ENCODE results near the gene SLC6A7.

The SLC6A7 gene

DNA sequence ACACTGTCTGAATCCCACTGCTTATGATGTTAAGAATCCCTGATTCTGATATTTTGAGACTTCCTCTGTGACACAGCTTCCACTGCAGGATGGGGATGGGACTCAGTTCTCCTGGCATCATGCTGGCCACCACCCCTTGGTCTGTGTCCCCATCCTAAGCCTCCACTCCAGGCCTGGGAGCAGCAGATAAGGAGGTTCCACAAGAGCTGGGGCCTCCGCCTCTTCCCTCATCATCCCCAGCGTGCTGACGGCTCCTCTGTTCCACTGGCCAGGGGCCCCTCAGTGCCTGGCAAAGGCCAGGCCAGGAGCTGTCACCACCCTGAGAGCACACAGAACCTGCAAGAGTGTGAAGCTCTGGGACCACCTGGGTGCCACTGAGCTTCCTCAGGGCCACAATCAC, 59.1 kb downstream of the SLC6A7 start:
- H3K9me3 ChIP-seq (ENCODE audit: control insufficient read depth, insufficient read depth, low read depth, low read length): no peaks in the 10 kb centered on the region
- no peak overlapping the region for H3K27ac ChIP-seq (ENCODE audit: extremely low read depth, low read depth, low read length)
- no peaks in the 10 kb centered on the region for H3K4me1 ChIP-seq (ENCODE audit: control insufficient read depth, insufficient read depth, low read length)
- POLR2A ChIA-PET: no interaction called here
- TF ChIP-seq WT1 (tag by site-specific recombination; IDR thresholded peaks at IDR 0.05) (no peak), HOXC10 (CRISPR knock-in tag; IDR thresholded peaks at IDR 0.05) (no peak), ZNF654 (tag by site-specific recombination; IDR thresholded peaks at IDR 0.05; ENCODE audit: low read depth) (no peak), ZBTB8A (tag by site-specific recombination; IDR thresholded peaks at IDR 0.05) (no peak), BCL11A (tag by site-specific recombination; IDR thresholded peaks at IDR 0.05; ENCODE audit: low read depth) (no peak), ZNF2 (tag by site-specific recombination; IDR thresholded peaks at IDR 0.05) (no peak), ZNF596 (tag by site-specific recombination; IDR thresholded peaks at IDR 0.05) (no peak), FEZF1 (tag by site-specific recombination; IDR thresholded peaks at IDR 0.05) (no peak), ZNF426 (tag by site-specific recombination; IDR thresholded peaks at IDR 0.05) (no peak), ZNF701 (tag by site-specific recombination; IDR thresholded peaks at IDR 0.05) (no peak)
- TF ChIP-seq, protein P1, sequence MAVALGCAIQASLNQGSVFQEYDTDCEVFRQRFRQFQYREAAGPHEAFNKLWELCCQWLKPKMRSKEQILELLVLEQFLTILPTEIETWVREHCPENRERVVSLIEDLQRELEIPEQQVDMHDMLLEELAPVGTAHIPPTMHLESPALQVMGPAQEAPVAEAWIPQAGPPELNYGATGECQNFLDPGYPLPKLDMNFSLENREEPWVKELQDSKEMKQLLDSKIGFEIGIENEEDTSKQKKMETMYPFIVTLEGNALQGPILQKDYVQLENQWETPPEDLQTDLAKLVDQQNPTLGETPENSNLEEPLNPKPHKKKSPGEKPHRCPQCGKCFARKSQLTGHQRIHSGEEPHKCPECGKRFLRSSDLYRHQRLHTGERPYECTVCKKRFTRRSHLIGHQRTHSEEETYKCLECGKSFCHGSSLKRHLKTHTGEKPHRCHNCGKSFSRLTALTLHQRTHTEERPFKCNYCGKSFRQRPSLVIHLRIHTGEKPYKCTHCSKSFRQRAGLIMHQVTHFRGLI (tag by site-specific recombination; IDR thresholded peaks at IDR 0.05): no peak
- TF ChIP-seq, protein P2, sequence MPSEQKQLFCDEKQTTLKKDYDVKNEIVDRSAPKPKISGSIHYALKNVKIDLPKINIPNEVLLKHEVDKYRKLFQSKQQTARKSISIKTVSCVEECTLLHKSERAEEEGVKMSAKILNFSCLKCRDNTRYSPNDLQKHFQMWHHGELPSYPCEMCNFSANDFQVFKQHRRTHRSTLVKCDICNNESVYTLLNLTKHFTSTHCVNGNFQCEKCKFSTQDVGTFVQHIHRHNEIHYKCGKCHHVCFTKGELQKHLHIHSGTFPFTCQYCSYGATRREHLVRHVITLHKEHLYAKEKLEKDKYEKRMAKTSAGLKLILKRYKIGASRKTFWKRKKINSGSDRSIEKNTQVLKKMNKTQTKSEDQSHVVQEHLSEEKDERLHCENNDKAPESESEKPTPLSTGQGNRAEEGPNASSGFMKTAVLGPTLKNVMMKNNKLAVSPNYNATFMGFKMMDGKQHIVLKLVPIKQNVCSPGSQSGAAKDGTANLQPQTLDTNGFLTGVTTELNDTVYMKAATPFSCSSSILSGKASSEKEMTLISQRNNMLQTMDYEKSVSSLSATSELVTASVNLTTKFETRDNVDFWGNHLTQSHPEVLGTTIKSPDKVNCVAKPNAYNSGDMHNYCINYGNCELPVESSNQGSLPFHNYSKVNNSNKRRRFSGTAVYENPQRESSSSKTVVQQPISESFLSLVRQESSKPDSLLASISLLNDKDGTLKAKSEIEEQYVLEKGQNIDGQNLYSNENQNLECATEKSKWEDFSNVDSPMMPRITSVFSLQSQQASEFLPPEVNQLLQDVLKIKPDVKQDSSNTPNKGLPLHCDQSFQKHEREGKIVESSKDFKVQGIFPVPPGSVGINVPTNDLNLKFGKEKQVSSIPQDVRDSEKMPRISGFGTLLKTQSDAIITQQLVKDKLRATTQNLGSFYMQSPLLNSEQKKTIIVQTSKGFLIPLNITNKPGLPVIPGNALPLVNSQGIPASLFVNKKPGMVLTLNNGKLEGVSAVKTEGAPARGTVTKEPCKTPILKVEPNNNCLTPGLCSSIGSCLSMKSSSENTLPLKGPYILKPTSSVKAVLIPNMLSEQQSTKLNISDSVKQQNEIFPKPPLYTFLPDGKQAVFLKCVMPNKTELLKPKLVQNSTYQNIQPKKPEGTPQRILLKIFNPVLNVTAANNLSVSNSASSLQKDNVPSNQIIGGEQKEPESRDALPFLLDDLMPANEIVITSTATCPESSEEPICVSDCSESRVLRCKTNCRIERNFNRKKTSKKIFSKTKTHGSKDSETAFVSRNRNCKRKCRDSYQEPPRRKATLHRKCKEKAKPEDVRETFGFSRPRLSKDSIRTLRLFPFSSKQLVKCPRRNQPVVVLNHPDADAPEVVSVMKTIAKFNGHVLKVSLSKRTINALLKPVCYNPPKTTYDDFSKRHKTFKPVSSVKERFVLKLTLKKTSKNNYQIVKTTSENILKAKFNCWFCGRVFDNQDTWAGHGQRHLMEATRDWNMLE (tag by site-specific recombination; conservative IDR thresholded peaks at IDR 0.05; ENCODE audit: low read depth): no peak
- TF ChIP-seq, protein P3, sequence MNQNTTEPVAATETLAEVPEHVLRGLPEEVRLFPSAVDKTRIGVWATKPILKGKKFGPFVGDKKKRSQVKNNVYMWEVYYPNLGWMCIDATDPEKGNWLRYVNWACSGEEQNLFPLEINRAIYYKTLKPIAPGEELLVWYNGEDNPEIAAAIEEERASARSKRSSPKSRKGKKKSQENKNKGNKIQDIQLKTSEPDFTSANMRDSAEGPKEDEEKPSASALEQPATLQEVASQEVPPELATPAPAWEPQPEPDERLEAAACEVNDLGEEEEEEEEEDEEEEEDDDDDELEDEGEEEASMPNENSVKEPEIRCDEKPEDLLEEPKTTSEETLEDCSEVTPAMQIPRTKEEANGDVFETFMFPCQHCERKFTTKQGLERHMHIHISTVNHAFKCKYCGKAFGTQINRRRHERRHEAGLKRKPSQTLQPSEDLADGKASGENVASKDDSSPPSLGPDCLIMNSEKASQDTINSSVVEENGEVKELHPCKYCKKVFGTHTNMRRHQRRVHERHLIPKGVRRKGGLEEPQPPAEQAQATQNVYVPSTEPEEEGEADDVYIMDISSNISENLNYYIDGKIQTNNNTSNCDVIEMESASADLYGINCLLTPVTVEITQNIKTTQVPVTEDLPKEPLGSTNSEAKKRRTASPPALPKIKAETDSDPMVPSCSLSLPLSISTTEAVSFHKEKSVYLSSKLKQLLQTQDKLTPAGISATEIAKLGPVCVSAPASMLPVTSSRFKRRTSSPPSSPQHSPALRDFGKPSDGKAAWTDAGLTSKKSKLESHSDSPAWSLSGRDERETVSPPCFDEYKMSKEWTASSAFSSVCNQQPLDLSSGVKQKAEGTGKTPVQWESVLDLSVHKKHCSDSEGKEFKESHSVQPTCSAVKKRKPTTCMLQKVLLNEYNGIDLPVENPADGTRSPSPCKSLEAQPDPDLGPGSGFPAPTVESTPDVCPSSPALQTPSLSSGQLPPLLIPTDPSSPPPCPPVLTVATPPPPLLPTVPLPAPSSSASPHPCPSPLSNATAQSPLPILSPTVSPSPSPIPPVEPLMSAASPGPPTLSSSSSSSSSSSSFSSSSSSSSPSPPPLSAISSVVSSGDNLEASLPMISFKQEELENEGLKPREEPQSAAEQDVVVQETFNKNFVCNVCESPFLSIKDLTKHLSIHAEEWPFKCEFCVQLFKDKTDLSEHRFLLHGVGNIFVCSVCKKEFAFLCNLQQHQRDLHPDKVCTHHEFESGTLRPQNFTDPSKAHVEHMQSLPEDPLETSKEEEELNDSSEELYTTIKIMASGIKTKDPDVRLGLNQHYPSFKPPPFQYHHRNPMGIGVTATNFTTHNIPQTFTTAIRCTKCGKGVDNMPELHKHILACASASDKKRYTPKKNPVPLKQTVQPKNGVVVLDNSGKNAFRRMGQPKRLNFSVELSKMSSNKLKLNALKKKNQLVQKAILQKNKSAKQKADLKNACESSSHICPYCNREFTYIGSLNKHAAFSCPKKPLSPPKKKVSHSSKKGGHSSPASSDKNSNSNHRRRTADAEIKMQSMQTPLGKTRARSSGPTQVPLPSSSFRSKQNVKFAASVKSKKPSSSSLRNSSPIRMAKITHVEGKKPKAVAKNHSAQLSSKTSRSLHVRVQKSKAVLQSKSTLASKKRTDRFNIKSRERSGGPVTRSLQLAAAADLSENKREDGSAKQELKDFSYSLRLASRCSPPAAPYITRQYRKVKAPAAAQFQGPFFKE (tag by site-specific recombination; IDR thresholded peaks at IDR 0.05; ENCODE audit: borderline replicate concordance): no peak
- TF ChIP-seq, protein P4, sequence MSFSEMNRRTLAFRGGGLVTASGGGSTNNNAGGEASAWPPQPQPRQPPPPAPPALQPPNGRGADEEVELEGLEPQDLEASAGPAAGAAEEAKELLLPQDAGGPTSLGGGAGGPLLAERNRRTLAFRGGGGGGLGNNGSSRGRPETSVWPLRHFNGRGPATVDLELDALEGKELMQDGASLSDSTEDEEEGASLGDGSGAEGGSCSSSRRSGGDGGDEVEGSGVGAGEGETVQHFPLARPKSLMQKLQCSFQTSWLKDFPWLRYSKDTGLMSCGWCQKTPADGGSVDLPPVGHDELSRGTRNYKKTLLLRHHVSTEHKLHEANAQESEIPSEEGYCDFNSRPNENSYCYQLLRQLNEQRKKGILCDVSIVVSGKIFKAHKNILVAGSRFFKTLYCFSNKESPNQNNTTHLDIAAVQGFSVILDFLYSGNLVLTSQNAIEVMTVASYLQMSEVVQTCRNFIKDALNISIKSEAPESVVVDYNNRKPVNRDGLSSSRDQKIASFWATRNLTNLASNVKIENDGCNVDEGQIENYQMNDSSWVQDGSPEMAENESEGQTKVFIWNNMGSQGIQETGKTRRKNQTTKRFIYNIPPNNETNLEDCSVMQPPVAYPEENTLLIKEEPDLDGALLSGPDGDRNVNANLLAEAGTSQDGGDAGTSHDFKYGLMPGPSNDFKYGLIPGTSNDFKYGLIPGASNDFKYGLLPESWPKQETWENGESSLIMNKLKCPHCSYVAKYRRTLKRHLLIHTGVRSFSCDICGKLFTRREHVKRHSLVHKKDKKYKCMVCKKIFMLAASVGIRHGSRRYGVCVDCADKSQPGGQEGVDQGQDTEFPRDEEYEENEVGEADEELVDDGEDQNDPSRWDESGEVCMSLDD (tag by site-specific recombination; IDR thresholded peaks at IDR 0.05): no peak
- CTCF ChIA-PET: interaction anchor here (0.6 to 0.7 kb wide), 2 partner anchors 187 to 258 kb away, joined by 3 read pairs; no protein-coding TSS in a partner anchor
- H3K36me3 ChIP-seq (ENCODE audit: control insufficient read depth in 2 of 2, insufficient read depth in 1 of 2, low read length in 2 of 2): no peaks in the 10 kb centered on the region
- no peak overlapping the region for H3K4me3 ChIP-seq (ENCODE audit: low read depth, low read length)

All from HEK293 (cell line).